Adrenal gland (tissue), 12 donors: ENCODE results near the gene PRKCA. TPM values are rescaled to one million over a fixed set of nuclear protein-coding genes. Genes with fewer than 3 reads are reported as not detected.

Experiments
- DNase-seq, 7 donors: peaks; one replicate each; pipeline ENCODE4 v3.0.0-alpha.2; 2019 to 2020
- H3K27ac ChIP-seq, 5 donors: fragments of 200-600 bp; sonication (generic) in 4 of 5; 1 replicate in 3 of 5; 2 replicates in 2 of 5; pipeline versions ENCODE4 v1.5.1 to v1.8.0; 2016 to 2020; ENCODE audit warnings: mild to moderate bottlenecking in 1 of 5
- H3K27me3 ChIP-seq: fragments of 200-600 bp; 2 replicates; pipeline ENCODE4 v1.8.0; 2021
- H3K36me3 ChIP-seq, 2 donors: fragments of 200-600 bp; replicated peaks in 1 of 2; 1 replicate in 1 of 2; 2 replicates in 1 of 2; pipeline versions ENCODE4 v1.5.1 to v1.8.0; 2018 to 2022
- H3K4me1 ChIP-seq, 2 donors: fragments of 200-600 bp; replicated peaks in 1 of 2; 1 replicate in 1 of 2; 2 replicates in 1 of 2; pipeline versions ENCODE4 v1.5.1 to v1.8.0; 2018 to 2021
- H3K4me3 ChIP-seq, 4 donors: fragments of 200-600 bp; sonication (generic) in 3 of 4; one replicate each; pipeline ENCODE4 v1.5.1; 2016 to 2018
- H3K9me3 ChIP-seq, 3 donors: fragments of 200-600 bp; sonication (generic) in 1 of 3; replicated peaks in 1 of 3; 1 replicate in 2 of 3; 2 replicates in 1 of 3; pipeline versions ENCODE4 v1.5.1 to v1.8.0; 2016 to 2021
- POLR2A ChIP-seq, 2 donors: fragments of 450-650 bp; IDR thresholded peaks; one replicate each; pipeline ENCODE4 v1.6.1; 2017; ENCODE audit warnings: antibody characterized with exemption in 2 of 2, mild to moderate bottlenecking in 2 of 2, moderate library complexity in 1 of 2
- WGBS, 4 donors: extraction: QIAGEN DNeasy Blood & Tissue Kit in 2 of 4; methylation state at CpG; one replicate each; pipeline versions ENCODE4 v1.1.5 to v1.1.7; 2013 to 2017; 5-methylcytosine and 5-hydroxymethylcytosine counted together
- intact Hi-C, 2 donors: fragments of 100-400 bp; cut with DNase I; formaldehyde crosslinking; loops; one replicate each; pipeline versions ENCODE4 v1.14.1 to v1.15.0; 2022 to 2023
- polyA plus RNA-seq, 3 donors: library from polyadenylated mRNA; stranded (reverse); fragments of 200-250 nt in 2 of 3; fragments of 350-450 nt in 1 of 3; fragmentation: Illumina TruSeq in 1 of 3; extraction: RNeasy Lipid Tissue Mini Kit (QIAGEN cat#74804) in 1 of 3; gene quantifications; one replicate each; pipeline ENCODE4 v1.2.3, GENCODE V29; 2013 to 2014
- total RNA-seq, 9 donors: library from RNA; depleted of rRNA in 4 of 9; stranded (reverse); fragments of >200 nt in 4 of 9; fragments of 120-200 nt in 1 of 9; fragmentation: NEBNext Ultra II Directional in 1 of 9; extraction: Animal tissue kit (Norgen Biotek cat#: 25700) in 1 of 9; gene quantifications; one replicate each; pipeline versions ENCODE4 v1.1.0 to v1.2.4, GENCODE V29; 2013 to 2023
- TF ChIP-seq, protein P1 (sequence below), 6 experiments: fragments of 450-650 bp in 4 of 6; fragments of 200-600 bp in 2 of 6; sonication (generic) in 1 of 6; IDR thresholded peaks; 1 replicate in 5 of 6; 2 replicates in 1 of 6; pipeline versions ENCODE4 v1.5.1 to v1.8.0; 2016 to 2021; ENCODE audit warnings: antibody characterized with exemption in 6 of 6, mild to moderate bottlenecking in 2 of 6, moderate library complexity in 1 of 6
- donor health status: healthy with polysubstance abuse.
- donor health status: Bipolar disorder and iron deficiency.
- donor health status: DM: yes; HTN: yes; CAD: no.
- donor health status: DM: no; HTN: no; CAD: no.
- donor health status: DM: no; HTN: no; CAD: no.
- donor health status: DM: yes; HTN: yes; CAD: no.

The PRKCA gene
- total and polyA plus RNA-seq, 12 donors = 15.1 to 202 (median 84.1) TPM

DNA sequence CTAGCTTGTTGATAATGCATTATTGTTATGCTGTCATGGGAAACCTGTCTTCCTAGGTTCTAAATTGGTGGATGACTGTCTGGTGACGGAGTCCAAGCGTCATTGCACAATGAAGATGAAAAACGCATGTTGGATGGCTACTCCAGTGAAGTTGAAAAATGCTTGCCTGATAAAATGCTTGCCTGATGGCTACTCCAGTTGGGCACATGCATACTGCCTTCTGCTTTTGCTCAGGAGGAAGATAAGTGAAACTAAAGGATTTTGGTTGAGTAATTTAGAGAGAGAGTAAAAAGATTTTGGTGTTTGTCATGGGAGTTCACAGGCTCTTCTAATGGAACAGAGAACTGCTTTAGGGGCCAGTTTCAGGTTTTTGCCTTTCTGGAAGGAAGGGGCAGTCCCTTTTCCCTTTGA lies 118.6 kb downstream of the PRKCA start:
- 32 to 48% (median 43%) methylated on average over 3 of the region's 3 CpGs for WGBS, 4 donors
- peaks cover 0 to 3% of the 10 kb centered on the region in 2 donors for H3K4me1 ChIP-seq

DNA sequence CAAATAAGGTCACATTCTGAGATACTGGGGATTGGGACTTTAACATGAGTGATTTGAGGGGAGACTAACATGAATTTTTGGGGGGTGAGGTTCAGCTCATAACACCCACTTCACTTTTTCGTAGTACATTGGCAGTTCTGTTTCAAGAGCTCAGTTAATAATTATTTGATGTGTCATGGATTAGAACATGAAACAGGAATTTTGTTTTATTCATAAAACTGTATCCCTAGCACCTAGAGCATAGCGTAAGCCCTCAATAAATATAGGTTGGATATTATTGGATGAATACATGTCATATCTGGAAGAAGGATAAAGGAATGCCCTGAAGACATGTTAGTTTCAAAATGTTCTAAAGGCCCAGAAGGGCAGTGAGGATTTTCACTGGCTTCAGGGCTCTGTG lies 119.8 kb downstream of the PRKCA start:
- no peak for TF ChIP-seq POLR2A (IDR thresholded peaks at IDR 0.05)
- TF ChIP-seq, protein P1, sequence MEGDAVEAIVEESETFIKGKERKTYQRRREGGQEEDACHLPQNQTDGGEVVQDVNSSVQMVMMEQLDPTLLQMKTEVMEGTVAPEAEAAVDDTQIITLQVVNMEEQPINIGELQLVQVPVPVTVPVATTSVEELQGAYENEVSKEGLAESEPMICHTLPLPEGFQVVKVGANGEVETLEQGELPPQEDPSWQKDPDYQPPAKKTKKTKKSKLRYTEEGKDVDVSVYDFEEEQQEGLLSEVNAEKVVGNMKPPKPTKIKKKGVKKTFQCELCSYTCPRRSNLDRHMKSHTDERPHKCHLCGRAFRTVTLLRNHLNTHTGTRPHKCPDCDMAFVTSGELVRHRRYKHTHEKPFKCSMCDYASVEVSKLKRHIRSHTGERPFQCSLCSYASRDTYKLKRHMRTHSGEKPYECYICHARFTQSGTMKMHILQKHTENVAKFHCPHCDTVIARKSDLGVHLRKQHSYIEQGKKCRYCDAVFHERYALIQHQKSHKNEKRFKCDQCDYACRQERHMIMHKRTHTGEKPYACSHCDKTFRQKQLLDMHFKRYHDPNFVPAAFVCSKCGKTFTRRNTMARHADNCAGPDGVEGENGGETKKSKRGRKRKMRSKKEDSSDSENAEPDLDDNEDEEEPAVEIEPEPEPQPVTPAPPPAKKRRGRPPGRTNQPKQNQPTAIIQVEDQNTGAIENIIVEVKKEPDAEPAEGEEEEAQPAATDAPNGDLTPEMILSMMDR (IDR thresholded peaks at IDR 0.05) = no peak
- no peak for DNase-seq
- H3K36me3 ChIP-seq = no peaks in the 10 kb centered on the region
- H3K27me3 ChIP-seq = no peaks in the 10 kb centered on the region
- no peak overlapping the region for H3K27ac ChIP-seq
- no peak overlapping the region for H3K4me3 ChIP-seq
- H3K4me1 ChIP-seq = peaks cover 0 to 3% of the 10 kb centered on the region in 2 donors
- WGBS, 4 donors = 89 to 98% (median 93%) methylated on average over 2 of the region's 2 CpGs
- intact Hi-C loops = no loop called here
- no peaks in the 10 kb centered on the region for H3K9me3 ChIP-seq

More for the DNA sequence above, 118.6 kb downstream of the PRKCA start:
- Histone ChIP-seq H3K27me3 (no peaks in the 10 kb centered on the region), H3K27ac (peak overlapping the region in 2 of 5 donors; percentile 50 to 56), H3K36me3 (no peaks in the 10 kb centered on the region), H3K9me3 (no peaks in the 10 kb centered on the region), H3K4me3 (no peak overlapping the region)
- peak in 6 of 7 donors; percentile 39 to 79 (median 73) for DNase-seq
- TF ChIP-seq POLR2A (IDR thresholded peaks at IDR 0.05) = no peak
- TF ChIP-seq, protein P1 (IDR thresholded peaks at IDR 0.05) = no peak
- intact Hi-C loops = no loop called here

DNA sequence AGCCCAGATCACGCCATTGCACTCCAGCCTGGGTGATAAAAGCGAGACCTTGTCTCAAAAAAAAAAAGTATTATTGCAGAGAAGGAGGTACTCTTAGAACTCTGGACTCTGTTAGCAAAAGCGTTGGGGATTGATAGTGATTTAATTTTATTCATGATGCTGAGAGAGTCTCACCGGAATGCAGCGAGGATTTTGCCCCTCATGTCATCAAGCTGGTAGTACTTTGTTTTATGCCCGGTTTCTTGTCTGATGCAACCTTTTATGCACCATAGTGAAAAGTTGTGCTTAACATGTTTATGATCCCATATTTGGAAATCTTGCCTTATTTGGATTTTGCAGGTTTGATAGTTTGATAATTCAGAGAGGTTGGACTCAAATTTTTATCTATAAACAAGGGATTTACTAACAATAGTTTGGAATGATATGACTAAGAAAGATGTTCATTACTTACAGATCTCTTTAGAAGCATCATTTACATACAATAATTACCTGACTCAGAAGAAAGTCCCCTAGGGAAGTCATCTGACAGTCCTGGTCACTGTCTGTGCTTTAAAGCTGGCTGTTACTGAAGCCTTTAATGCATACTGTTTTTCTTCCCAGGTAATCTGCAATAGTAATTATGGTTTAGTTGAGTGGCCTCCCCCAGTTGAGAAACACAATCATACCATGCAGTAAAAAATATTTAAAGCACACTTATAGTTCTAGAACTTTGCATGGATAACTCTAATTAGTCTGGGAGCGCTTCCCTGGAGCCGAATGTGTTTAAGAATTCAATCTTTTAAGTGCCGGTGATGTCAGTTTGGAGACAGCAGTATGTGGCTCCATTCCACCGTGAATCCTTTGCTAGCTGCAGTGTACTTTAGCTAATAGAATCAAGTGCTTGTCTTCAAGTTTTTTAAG lies 120.9 kb downstream of the PRKCA start:
- 80 to 91% (median 88%) methylated on average over 10 of the region's 10 CpGs for WGBS, 4 donors

DNA sequence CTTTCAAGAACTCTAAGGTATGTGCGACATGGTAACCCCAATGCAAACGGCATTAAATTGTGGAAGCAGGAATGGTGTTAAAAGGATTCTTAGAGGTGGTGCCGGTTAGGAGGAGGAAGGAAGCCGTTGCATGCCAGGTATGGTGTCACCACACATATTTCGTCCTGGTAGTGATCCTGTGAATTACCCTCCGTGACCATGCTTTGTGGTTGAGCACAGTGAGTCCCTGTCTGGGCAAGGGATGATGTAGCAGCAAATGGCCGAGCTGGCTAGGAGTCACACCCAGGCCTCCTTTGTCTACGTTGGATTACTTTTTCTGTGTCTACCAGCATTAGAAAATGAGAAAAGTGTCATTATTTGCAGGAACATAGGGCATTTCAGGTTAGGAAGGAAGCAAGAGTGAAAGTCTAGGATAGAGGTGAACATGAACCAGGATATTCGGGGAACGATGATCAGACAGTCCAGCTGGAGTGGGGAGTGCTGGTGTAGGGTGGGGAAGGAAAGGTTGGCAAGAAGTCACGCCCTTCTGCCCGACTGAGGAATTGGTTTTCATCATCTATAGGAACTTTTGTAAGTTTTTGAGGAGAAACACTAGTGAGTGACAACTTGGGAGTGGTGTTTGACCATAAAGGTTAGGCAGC lies 123.5 kb downstream of the PRKCA start:
- H3K36me3 ChIP-seq = no peaks in the 10 kb centered on the region
- H3K27ac ChIP-seq = no peak overlapping the region
- no peak overlapping the region for H3K4me3 ChIP-seq
- H3K27me3 ChIP-seq = no peaks in the 10 kb centered on the region
- no peak for DNase-seq
- WGBS, 4 donors = 90 to 95% (median 92%) methylated on average over 12 of the region's 12 CpGs
- TF ChIP-seq POLR2A (IDR thresholded peaks at IDR 0.05) = no peak
- TF ChIP-seq, protein P1 (IDR thresholded peaks at IDR 0.05) = no peak
- intact Hi-C loops = no loop called here
- H3K4me1 ChIP-seq = peaks cover 4 to 5% of the 10 kb centered on the region in 2 donors
- no peaks in the 10 kb centered on the region for H3K9me3 ChIP-seq

More for the DNA sequence above, 120.9 kb downstream of the PRKCA start:
- no peak overlapping the region for H3K4me3 ChIP-seq
- no peaks in the 10 kb centered on the region for H3K9me3 ChIP-seq
- no peaks in the 10 kb centered on the region for H3K36me3 ChIP-seq
- H3K4me1 ChIP-seq = peaks cover 0 to 3% of the 10 kb centered on the region in 2 donors
- TF ChIP-seq, protein P1 (IDR thresholded peaks at IDR 0.05) = no peak
- no peak for TF ChIP-seq POLR2A (IDR thresholded peaks at IDR 0.05)
- H3K27me3 ChIP-seq = no peaks in the 10 kb centered on the region
- intact Hi-C loops = no loop called here
- DNase-seq = no peak
- no peak overlapping the region for H3K27ac ChIP-seq
